NCI-H1436 (cell line): ENCODE data around the gene TOR2A.

Source experiments
- DNase-seq: peaks from one replicate; lab custom pipeline; 2025; lab: John Stamatoyannopoulos, UW

TOR2A gene

GRCh38 chr9:127742435-127743088 lies 7.5 kb upstream of the TOR2A start:
- DNase-seq = peak; percentile 93

DNA sequence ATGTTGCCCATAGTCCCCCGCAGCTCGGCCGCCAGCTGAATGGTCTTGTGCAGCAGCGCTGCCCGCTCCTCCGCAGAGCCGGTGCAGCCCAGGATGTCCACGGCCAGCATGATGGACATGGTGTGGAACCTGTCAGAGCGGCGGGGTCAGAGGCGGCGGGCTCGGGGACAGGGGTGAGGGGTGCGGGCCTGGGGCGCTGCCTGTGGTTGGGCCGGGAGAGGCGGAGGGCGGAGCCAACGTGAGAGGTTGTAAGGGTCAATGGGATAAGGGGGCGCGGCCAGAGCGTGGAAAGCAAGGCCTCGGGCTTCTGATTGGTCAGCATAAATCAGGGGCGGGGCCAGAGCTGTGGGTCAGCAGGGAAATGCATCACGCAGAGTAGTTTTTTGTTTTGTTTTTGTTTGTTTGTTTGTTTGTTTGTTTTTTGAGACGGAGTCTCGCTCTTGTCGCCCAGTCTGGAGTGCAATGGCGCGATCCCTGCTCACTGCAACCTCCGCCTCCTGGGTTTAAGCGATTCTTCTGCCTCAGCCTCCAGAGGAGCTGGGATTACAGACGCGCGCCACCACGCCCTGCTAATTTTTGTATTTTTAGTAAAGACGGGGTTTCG lies 6.8 kb upstream of the TOR2A start:
- no peak for DNase-seq

- no peak for DNase-seq
Observed at GRCh38 chr9:127739614-127740330, 4.7 kb upstream of the TOR2A start.

- DNase-seq = no peak
Observed at GRCh38 chr9:127738666-127739065, 3.6 kb upstream of the TOR2A start.

GRCh38 chr9:127735530-127736185 lies 564 bp upstream of the TOR2A start:
- no peak for DNase-seq

- no peak for DNase-seq
Observed at GRCh38 chr9:127734247-127734746, 797 bp downstream of the TOR2A start.

- DNase-seq = no peak
Observed at GRCh38 chr9:127733614-127734013, 1.5 kb downstream of the TOR2A start.

GRCh38 chr9:127732444-127732843 lies 2.6 kb downstream of the TOR2A start:
- no peak for DNase-seq

DNA sequence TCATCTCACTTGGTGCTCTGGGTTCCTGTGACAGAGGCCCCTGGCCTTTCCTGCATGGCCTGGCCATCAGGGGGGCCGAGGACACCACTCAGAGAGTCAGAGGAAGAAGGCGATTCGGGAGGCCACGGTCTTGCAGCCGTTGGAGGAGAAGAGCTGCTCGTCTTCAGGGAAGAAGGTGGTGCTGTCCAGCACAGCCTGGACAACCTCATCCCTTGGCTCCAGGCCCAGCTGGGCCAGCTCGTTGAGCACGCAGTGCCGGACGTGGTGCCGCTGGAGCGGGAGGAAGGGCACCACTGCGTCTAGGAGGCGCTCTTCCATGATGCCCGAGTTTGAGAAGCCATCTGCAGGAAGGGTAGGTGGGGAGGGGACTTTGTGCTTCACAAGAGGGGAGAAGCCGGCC lies 3.2 kb downstream of the TOR2A start:
- DNase-seq = no peak

DNA sequence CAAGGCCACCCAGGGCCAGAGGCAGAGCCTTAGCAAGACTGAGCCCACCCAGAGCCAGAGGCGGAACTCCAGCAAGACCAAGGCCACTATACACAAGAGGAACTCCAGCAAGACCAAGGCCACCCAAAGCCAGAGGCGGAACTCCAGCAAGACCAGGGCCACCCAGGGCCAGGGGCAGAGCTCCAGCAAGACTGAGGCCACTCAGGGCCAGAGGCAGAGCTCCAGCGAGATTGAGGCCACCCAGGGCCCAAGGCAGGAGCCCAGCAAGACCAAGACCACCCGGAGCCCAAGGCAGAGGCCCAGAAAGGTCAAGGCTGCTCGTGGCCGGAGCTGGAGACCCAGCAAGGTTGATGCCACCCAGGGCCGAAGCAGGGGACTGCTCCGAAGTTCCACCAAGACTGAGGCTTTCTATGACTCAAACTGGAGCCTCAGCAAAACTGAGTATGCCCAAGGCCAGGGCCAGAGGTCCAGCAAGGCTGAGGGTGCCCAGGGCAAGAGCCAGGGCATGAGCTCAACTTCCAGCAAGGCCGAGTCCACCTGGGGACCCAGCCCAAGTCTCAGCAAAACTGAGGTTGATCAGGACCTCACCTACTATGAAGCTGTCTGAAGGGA lies 4.2 kb downstream of the TOR2A start:
- no peak for DNase-seq

GRCh38 chr9:127730262-127730661 lies 4.8 kb downstream of the TOR2A start:
- no peak for DNase-seq

DNA sequence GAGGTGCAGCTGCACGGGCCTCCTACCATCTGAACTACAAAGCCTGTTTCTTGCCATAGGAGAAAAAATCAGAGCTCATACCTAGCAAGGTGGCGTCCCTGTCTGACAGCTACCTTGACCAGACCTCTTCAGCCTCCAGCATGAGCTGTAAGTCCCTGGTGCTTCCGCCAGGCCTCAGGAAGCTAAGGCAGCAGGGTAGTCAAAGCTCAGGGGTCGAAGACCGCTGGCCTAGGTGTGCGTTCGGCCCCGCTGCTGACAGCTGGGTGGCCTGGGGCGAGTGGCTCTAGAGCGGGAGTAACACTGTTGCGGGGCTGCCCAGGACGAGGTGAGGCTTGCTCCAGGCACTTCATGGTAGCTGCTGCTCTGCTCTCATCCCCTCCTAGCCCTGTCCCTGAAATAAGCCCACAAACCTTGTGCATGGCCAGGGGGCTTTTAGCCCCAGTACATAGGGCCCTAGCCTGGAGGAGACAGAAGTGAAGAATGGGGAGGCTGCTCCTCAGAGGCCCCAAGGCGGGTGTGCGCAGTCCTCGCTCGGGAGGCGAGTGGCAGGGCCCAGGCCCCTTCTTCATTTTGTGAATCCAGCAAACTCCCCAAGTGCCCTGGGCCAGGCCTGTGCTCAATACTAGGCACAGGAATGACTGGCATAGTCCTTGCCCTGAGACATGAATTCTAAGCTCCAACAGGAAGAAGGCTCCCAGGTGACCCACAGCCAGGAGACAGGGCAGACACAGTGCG lies 5.4 kb downstream of the TOR2A start:
- no peak for DNase-seq

- DNase-seq = no peak
Observed at GRCh38 chr9:127728808-127729207, 6.3 kb downstream of the TOR2A start.

DNA sequence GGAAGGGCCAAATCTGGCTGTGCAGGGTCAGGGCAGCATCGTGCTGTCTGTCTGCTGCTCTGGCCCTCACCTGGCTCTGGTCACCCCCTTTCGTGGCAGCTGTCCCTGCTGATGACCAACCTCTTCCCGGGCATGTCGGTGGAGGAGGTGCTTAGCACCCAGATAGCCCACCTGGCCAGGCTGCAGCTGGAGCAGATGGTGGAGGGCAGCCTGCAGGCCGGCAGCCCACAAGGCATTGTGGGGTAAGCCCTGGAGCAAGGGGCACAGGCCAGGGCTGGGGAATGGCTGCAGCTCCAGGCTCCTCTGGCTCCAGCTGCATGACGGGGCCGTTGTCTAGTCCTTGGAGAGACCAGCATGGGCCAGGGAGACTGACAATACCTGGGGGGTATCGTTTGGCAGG lies 8.2 kb downstream of the TOR2A start:
- no peak for DNase-seq

DNA sequence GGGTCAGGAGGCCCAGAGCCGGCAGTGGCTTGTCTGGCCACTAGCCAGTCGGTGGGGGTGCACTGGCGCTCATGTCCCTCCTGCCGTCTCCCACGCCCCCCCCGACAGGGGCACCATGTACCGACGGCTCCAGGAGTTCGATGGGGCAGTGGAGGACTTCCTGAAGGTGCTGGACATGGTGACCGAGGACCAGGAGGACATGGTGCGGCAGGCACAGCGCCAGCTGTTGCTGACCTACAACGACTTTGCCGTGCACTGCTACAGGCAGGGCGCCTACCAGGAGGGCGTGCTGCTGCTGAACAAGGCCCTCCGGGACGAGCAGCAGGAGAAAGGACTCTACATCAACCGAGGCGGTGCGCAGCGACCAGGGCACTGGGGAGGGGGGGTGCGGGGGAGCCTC lies 11.1 kb downstream of the TOR2A start:
- no peak for DNase-seq

GRCh38 chr9:127723444-127723843 lies 11.7 kb downstream of the TOR2A start:
- DNase-seq = no peak

DNA sequence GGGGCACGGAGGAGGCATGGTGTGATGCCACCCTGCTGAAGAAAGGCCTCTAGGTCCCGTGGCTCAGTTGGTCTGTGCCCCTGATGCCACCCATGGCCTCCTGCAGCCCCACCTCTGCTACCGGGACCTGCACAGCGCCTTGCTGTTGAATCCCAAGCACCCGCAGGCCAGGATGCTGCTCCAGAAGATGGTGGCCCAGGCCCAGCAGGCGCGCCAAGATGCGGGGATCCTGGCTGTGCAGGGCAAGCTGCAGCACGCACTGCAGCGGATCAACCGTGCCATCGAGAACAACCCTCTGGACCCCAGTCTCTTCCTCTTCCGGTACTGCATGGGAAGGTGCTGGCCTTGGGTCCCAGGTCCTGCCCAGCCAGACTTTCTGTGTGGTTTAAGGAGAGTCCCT lies 12.1 kb downstream of the TOR2A start:
- DNase-seq = no peak

GRCh38 chr9:127722055-127722745 lies 12.9 kb downstream of the TOR2A start:
- DNase-seq = no peak

- no peak for DNase-seq
Observed at GRCh38 chr9:127721391-127721821, 13.7 kb downstream of the TOR2A start.

GRCh38 chr9:127720865-127721227 lies 14.2 kb downstream of the TOR2A start:
- DNase-seq = no peak
